ENCODE results near the gene PTGR2.

PTGR2 gene

GRCh38 chr14:73884438-73885190 is 33.0 kb downstream of the PTGR2 start:
- no peak overlapping the region for H2BK15ac ChIP-seq (ENCODE audit: low read depth, poor library complexity, severe bottlenecking)
- no peak overlapping the region for H4K91ac ChIP-seq (ENCODE audit: low read length)
- H3K4me3 ChIP-seq (ENCODE audit: insufficient read depth in 1 of 2, low read depth in 1 of 2, low read length in 2 of 2) = no peak overlapping the region
- no peak overlapping the region for H2BK12ac ChIP-seq (ENCODE audit: low read length in 2 of 2)
- WGBS = 99% methylated on average over 6 of the region's 8 CpGs
- peaks cover 2% of the 10 kb centered on the region for H3K4me1 ChIP-seq (ENCODE audit: control insufficient read depth, insufficient read depth, low read depth, low read length)
- no peak overlapping the region for H3K18ac ChIP-seq (ENCODE audit: low read depth in 1 of 2, low read length in 2 of 2)
- no peaks in the 10 kb centered on the region for H3K9me3 ChIP-seq (ENCODE audit: control insufficient read depth, low read length)
- H3K23ac ChIP-seq (ENCODE audit: low read length in 2 of 2) = no peak overlapping the region
- no peak overlapping the region for H3K4me2 ChIP-seq (ENCODE audit: low read length, poor library complexity, severe bottlenecking)
- no peaks in the 10 kb centered on the region for H3K27me3 ChIP-seq (ENCODE audit: control insufficient read depth in 1 of 2, insufficient read depth in 1 of 2, low read length in 2 of 2)
- no peak overlapping the region for H2AK5ac ChIP-seq (ENCODE audit: low read length, severe bottlenecking)
- H3K9ac ChIP-seq (ENCODE audit: low read length) = no peak overlapping the region
- no peak overlapping the region for H3K4ac ChIP-seq (ENCODE audit: low read depth in 1 of 2, low read length in 2 of 2)
- no peak overlapping the region for H2BK5ac ChIP-seq (ENCODE audit: low read depth, low read length, poor library complexity, severe bottlenecking)
- H3K36me3 ChIP-seq (ENCODE audit: control insufficient read depth in 1 of 2, insufficient read depth in 2 of 2, low read depth in 1 of 2, low read length in 2 of 2) = peaks cover 0 to 18% of the 10 kb centered on the region in 2 experiments
- no peak overlapping the region for H2AFZ ChIP-seq (ENCODE audit: low read depth, low read length)
- peaks cover 4% of the 10 kb centered on the region for H3K79me1 ChIP-seq (replicated peaks; ENCODE audit: low read length, poor library complexity, severe bottlenecking)
- DNase-seq = no peak
- H2BK120ac ChIP-seq (ENCODE audit: low read depth, low read length) = no peak overlapping the region
- no peak overlapping the region for H4K8ac ChIP-seq (ENCODE audit: low read length)
- H3K14ac ChIP-seq (ENCODE audit: low read length in 2 of 2) = no peak overlapping the region
- H3K27ac ChIP-seq (ENCODE audit: low read length, poor library complexity, severe bottlenecking) = no peak overlapping the region

DNA sequence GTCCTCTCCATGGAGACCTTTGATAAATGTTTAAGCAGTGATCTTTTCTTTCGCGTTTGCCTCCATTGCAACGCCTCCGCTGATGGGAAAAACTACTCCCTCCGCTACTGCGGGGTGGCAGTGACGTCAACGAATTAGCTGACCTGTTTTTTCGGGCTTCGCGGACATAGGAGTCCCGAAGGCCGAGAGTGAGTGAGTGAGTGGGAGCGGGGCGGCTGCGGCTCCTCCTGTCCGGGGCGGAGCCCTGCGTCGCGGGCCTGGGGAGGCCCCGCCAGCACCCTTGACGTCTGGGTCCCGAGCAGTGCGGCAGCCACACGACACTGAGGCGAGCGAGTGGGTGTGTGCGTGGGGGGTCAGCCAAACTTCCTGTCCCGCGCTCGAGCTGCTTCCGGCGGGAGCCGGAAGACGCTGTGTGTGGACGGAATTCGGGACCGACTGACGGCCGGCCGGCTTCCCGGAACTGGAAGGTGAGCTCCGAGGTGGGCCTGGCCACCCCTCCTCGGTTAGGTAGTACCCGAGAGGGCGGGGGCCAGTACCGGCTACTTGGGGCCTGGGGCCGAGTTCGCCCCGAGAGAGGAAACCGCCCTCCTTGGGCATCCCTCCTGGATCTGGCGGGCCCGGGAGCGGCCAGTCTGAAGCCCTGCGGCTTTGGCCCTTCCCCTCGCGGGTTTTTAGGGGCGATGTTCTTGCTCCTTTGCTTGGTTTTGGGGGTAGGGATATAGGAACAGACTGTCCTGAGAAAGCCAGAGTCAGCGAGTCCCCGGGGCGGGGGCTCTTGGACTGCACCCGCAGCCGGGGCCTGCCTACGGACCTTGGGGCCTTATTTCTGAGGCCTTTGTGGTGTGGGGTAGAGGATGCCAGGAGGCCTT is 35.1 kb downstream of the PTGR2 start, which contains the start of gene ZNF410:
TSS of gene ZNF410 (plus strand) at position 411 of the 869 bp plus-strand sequence. CDS start 5,317 bp downstream, outside the sequence.
- H3K14ac ChIP-seq (ENCODE audit: low read length in 2 of 2) = peak within 1 kb of the TSS; percentile 90 to 93
- under 1% methylated on average over 61 of the region's 65 CpGs for WGBS
- H3K36me3 ChIP-seq (ENCODE audit: control insufficient read depth in 1 of 2, insufficient read depth in 2 of 2, low read depth in 1 of 2, low read length in 2 of 2) = peaks cover 0 to 5% of the 10 kb centered on the region in 2 experiments
- peak within 1 kb of the TSS; percentile 98 for H3K9ac ChIP-seq (ENCODE audit: low read length)
- H3K4me2 ChIP-seq (ENCODE audit: low read length, poor library complexity, severe bottlenecking) = peak within 1 kb of the TSS; percentile 73
- H4K91ac ChIP-seq (ENCODE audit: low read length) = peak within 1 kb of the TSS; percentile 11
- H2BK120ac ChIP-seq (ENCODE audit: low read depth, low read length) = peak within 1 kb of the TSS; percentile 68
- no peaks in the 10 kb centered on the region for H3K27me3 ChIP-seq (ENCODE audit: control insufficient read depth in 1 of 2, insufficient read depth in 1 of 2, low read length in 2 of 2)
- peak within 1 kb of the TSS; percentile 72 for H2AFZ ChIP-seq (ENCODE audit: low read depth, low read length)
- H3K79me1 ChIP-seq (replicated peaks; ENCODE audit: low read length, poor library complexity, severe bottlenecking) = peaks cover 4% of the 10 kb centered on the region
- H3K18ac ChIP-seq (ENCODE audit: low read depth in 1 of 2, low read length in 2 of 2) = peak within 1 kb of the TSS; percentile 77 to 89
- peak within 1 kb of the TSS; percentile 90 for H3K27ac ChIP-seq (ENCODE audit: low read length, poor library complexity, severe bottlenecking)
- peak within 1 kb of the TSS; percentile 83 to 86 for H3K4me3 ChIP-seq (ENCODE audit: insufficient read depth in 1 of 2, low read depth in 1 of 2, low read length in 2 of 2)
- H3K23ac ChIP-seq (ENCODE audit: low read length in 2 of 2) = no peak within 1 kb of the TSS
- peaks cover 2% of the 10 kb centered on the region for H3K4me1 ChIP-seq (ENCODE audit: control insufficient read depth, insufficient read depth, low read depth, low read length)
- DNase-seq = peak; percentile 99
- peak within 1 kb of the TSS; percentile 87 for H4K8ac ChIP-seq (ENCODE audit: low read length)
- H2BK12ac ChIP-seq (ENCODE audit: low read length in 2 of 2) = no peak within 1 kb of the TSS
- H3K9me3 ChIP-seq (ENCODE audit: control insufficient read depth, low read length) = no peaks in the 10 kb centered on the region
- H2BK15ac ChIP-seq (ENCODE audit: low read depth, poor library complexity, severe bottlenecking) = peak within 1 kb of the TSS; percentile 63
- H2BK5ac ChIP-seq (ENCODE audit: low read depth, low read length, poor library complexity, severe bottlenecking) = peak within 1 kb of the TSS; percentile 78
- H3K4ac ChIP-seq (ENCODE audit: low read depth in 1 of 2, low read length in 2 of 2) = peak within 1 kb of the TSS in 1 of 2 experiments; percentile 82
- H2AK5ac ChIP-seq (ENCODE audit: low read length, severe bottlenecking) = peak within 1 kb of the TSS; percentile 44

DNA sequence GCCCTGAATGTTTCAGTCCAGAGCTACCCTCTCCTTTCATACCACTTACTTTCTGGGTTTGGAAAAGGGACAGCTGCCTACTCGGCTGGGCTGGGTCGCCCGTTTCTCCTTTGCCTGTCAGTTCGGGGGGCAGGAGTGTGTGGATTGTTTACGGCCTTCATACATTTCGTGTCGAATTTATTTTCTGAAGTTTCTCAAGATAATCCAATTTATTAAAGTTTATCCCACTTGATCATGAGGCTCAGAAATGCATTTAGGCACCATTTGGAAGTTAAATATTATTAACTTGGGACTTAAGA is 35.6 kb downstream of the PTGR2 start:
- no peak overlapping the region for H2BK120ac ChIP-seq (ENCODE audit: low read depth, low read length)
- H2AFZ ChIP-seq (ENCODE audit: low read depth, low read length) = peak overlapping the region; percentile 72
- H3K4me1 ChIP-seq (ENCODE audit: control insufficient read depth, insufficient read depth, low read depth, low read length) = peaks cover 2% of the 10 kb centered on the region
- no peaks in the 10 kb centered on the region for H3K27me3 ChIP-seq (ENCODE audit: control insufficient read depth in 1 of 2, insufficient read depth in 1 of 2, low read length in 2 of 2)
- peak overlapping the region; percentile 73 for H3K4me2 ChIP-seq (ENCODE audit: low read length, poor library complexity, severe bottlenecking)
- peak overlapping the region in 1 of 2 experiments; percentile 77 for H3K18ac ChIP-seq (ENCODE audit: low read depth in 1 of 2, low read length in 2 of 2)
- H3K36me3 ChIP-seq (ENCODE audit: control insufficient read depth in 1 of 2, insufficient read depth in 2 of 2, low read depth in 1 of 2, low read length in 2 of 2) = peaks cover 0 to under 1% of the 10 kb centered on the region in 2 experiments
- peak overlapping the region in 1 of 2 experiments; percentile 82 for H3K4ac ChIP-seq (ENCODE audit: low read depth in 1 of 2, low read length in 2 of 2)
- H3K23ac ChIP-seq (ENCODE audit: low read length in 2 of 2) = no peak overlapping the region
- peak overlapping the region; percentile 87 for H3K27ac ChIP-seq (ENCODE audit: low read length, poor library complexity, severe bottlenecking)
- H2AK5ac ChIP-seq (ENCODE audit: low read length, severe bottlenecking) = peak overlapping the region; percentile 44
- peak overlapping the region; percentile 87 for H4K8ac ChIP-seq (ENCODE audit: low read length)
- DNase-seq = no peak
- no peaks in the 10 kb centered on the region for H3K9me3 ChIP-seq (ENCODE audit: control insufficient read depth, low read length)
- peak overlapping the region; percentile 78 for H2BK5ac ChIP-seq (ENCODE audit: low read depth, low read length, poor library complexity, severe bottlenecking)
- 0% methylated on average over 3 of the region's 7 CpGs for WGBS
- H3K79me1 ChIP-seq (replicated peaks; ENCODE audit: low read length, poor library complexity, severe bottlenecking) = peaks cover 4% of the 10 kb centered on the region
- peak overlapping the region; percentile 63 for H2BK15ac ChIP-seq (ENCODE audit: low read depth, poor library complexity, severe bottlenecking)
- H3K9ac ChIP-seq (ENCODE audit: low read length) = peak overlapping the region; percentile 98
- H3K4me3 ChIP-seq (ENCODE audit: insufficient read depth in 1 of 2, low read depth in 1 of 2, low read length in 2 of 2) = peak overlapping the region; percentile 83 to 86
- H3K14ac ChIP-seq (ENCODE audit: low read length in 2 of 2) = peak overlapping the region in 1 of 2 experiments; percentile 93
- H4K91ac ChIP-seq (ENCODE audit: low read length) = peak overlapping the region; percentile 11
- H2BK12ac ChIP-seq (ENCODE audit: low read length in 2 of 2) = no peak overlapping the region
